Measurements from ENCODE around the gene AAR2.

DNA sequence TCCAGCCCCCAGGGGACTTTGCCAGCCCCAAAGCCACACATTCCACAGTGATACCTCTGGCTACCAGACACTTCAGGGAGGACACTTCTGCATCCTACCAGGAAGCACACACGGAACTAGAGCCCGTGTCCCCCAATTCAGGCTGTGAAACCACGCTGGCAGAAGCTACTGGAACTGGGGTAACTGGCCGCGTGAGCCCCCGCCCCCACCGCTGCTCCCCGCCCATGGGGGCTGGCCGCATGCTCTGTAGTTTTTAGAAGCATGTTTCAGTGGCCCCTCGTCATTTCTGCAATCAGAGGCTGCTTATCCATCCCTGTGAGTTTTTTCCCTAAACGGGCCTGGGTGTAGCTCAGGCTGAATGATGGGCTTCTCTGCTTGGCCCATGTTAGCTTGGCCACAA, 28.7 kb upstream of the AAR2 start:
- TF ChIP-seq, protein P1, sequence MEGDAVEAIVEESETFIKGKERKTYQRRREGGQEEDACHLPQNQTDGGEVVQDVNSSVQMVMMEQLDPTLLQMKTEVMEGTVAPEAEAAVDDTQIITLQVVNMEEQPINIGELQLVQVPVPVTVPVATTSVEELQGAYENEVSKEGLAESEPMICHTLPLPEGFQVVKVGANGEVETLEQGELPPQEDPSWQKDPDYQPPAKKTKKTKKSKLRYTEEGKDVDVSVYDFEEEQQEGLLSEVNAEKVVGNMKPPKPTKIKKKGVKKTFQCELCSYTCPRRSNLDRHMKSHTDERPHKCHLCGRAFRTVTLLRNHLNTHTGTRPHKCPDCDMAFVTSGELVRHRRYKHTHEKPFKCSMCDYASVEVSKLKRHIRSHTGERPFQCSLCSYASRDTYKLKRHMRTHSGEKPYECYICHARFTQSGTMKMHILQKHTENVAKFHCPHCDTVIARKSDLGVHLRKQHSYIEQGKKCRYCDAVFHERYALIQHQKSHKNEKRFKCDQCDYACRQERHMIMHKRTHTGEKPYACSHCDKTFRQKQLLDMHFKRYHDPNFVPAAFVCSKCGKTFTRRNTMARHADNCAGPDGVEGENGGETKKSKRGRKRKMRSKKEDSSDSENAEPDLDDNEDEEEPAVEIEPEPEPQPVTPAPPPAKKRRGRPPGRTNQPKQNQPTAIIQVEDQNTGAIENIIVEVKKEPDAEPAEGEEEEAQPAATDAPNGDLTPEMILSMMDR (IDR thresholded peaks at IDR 0.05; ENCODE audit: low read depth, low read length, missing input control), result no peak
- TF ChIP-seq, protein P2, sequence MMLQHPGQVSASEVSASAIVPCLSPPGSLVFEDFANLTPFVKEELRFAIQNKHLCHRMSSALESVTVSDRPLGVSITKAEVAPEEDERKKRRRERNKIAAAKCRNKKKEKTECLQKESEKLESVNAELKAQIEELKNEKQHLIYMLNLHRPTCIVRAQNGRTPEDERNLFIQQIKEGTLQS (IDR thresholded peaks at IDR 0.05), result no peak
- TF ChIP-seq JUND (IDR thresholded peaks at IDR 0.05), result no peak
- no peak for TF ChIP-seq YY1 (IDR thresholded peaks at IDR 0.05)
